GM23248 (cell line): Measurements from ENCODE around the gene LBX2.

ENCODE experiments used
- EZH2 ChIP-seq: fragments of 200-600 bp; sonication (generic); IDR thresholded peaks from 2 replicates; pipeline ENCODE4 v1.6.1; 2018; ENCODE audit warnings: antibody characterized with exemption, mild to moderate bottlenecking; ENCODE audit not compliant: insufficient read depth, poor library complexity, severe bottlenecking
- EZH2phosphoT487 ChIP-seq: fragments of 200-600 bp; sonication (generic); IDR thresholded peaks from 2 replicates; pipeline ENCODE4 v1.6.1; 2018; ENCODE audit warnings: antibody characterized with exemption, moderate library complexity, mild to moderate bottlenecking, low read depth; ENCODE audit not compliant: insufficient read depth

- TF ChIP-seq EZH2 (no peak), EZH2phosphoT487 (no peak)
Observed at GRCh38 chr2:74457129-74457548, 42.3 kb downstream of the LBX2 start.
